Uterus (tissue), 4 donors: ENCODE data around the gene GAS2L2. TPM values are rescaled to one million over a fixed set of nuclear protein-coding genes. Genes with fewer than 3 reads are reported as not detected.

Experiments used
- DNase-seq, 2 donors: peaks; one replicate each; pipeline ENCODE4 v3.0.0-alpha.2; 2019 to 2020
- H3K27ac ChIP-seq, 2 donors: fragments of 200-600 bp; sonication (generic); 1 replicate in 1 of 2; 2 replicates in 1 of 2; pipeline ENCODE4 v1.5.1; 2016 to 2018
- H3K27me3 ChIP-seq, 2 donors: fragments of 200-600 bp; sonication (generic); one replicate each; pipeline ENCODE4 v1.5.1; 2018 to 2019; ENCODE audit warnings: control low read depth in 1 of 2
- H3K36me3 ChIP-seq, 2 donors: fragments of 200-600 bp; sonication (generic); one replicate each; pipeline ENCODE4 v1.5.1; 2019; ENCODE audit warnings: control low read depth in 1 of 2
- H3K4me1 ChIP-seq, 2 donors: fragments of 200-600 bp; sonication (generic); one replicate each; pipeline ENCODE4 v1.5.1; 2018 to 2019; ENCODE audit warnings: control low read depth in 1 of 2
- H3K4me3 ChIP-seq, 2 donors: fragments of 200-600 bp; sonication (generic); 1 replicate in 1 of 2; 2 replicates in 1 of 2; pipeline ENCODE4 v1.5.1; 2018 to 2019; ENCODE audit warnings: mild to moderate bottlenecking in 1 of 2
- H3K9me3 ChIP-seq, 2 donors: fragments of 200-600 bp; sonication (generic); one replicate each; pipeline ENCODE4 v1.5.1; 2019; ENCODE audit warnings: control low read depth in 1 of 2
- POLR2A ChIP-seq, 2 donors: fragments of 450-650 bp; IDR thresholded peaks; one replicate each; pipeline ENCODE4 v1.6.1; 2016; ENCODE audit warnings: antibody characterized with exemption in 2 of 2, mild to moderate bottlenecking in 1 of 2, moderate library complexity in 1 of 2
- intact Hi-C: fragments of 100-400 bp; cut with DNase I; formaldehyde crosslinking; loops from one replicate; pipeline ENCODE4 v1.15.1; 2023; ENCODE audit warnings: low total_unique reads
- total RNA-seq, 4 donors: library from RNA; depleted of rRNA in 3 of 4; stranded (reverse); fragments of >200 nt in 3 of 4; gene quantifications; one replicate each; pipeline versions ENCODE4 v1.1.0 to v1.2.4, GENCODE V29; 2014 to 2023
- TF ChIP-seq, protein P1 (sequence below), 4 experiments: fragments of 200-600 bp in 2 of 4; fragments of 450-650 bp in 2 of 4; sonication (generic) in 2 of 4; IDR thresholded peaks; one replicate each; pipeline ENCODE4 v1.5.1; 2016 to 2019; ENCODE audit warnings: antibody characterized with exemption in 4 of 4, mild to moderate bottlenecking in 2 of 4, moderate library complexity in 1 of 4
- donor health status: DM: yes; HTN: yes; CAD: no.

Gene GAS2L2
- total RNA-seq, 4 donors from 2014 or later: 0.69 TPM; not detected in 3

- peak overlapping the region; percentile 67 to 75 for H3K27ac ChIP-seq
- H3K27me3 ChIP-seq: no peaks in the 10 kb centered on the region
- no peaks in the 10 kb centered on the region for H3K9me3 ChIP-seq
- H3K4me3 ChIP-seq: no peak overlapping the region
- DNase-seq: no peak
- peaks cover 0 to 4% of the 10 kb centered on the region in 2 donors for H3K4me1 ChIP-seq
- no peaks in the 10 kb centered on the region for H3K36me3 ChIP-seq
- TF ChIP-seq, protein P1, sequence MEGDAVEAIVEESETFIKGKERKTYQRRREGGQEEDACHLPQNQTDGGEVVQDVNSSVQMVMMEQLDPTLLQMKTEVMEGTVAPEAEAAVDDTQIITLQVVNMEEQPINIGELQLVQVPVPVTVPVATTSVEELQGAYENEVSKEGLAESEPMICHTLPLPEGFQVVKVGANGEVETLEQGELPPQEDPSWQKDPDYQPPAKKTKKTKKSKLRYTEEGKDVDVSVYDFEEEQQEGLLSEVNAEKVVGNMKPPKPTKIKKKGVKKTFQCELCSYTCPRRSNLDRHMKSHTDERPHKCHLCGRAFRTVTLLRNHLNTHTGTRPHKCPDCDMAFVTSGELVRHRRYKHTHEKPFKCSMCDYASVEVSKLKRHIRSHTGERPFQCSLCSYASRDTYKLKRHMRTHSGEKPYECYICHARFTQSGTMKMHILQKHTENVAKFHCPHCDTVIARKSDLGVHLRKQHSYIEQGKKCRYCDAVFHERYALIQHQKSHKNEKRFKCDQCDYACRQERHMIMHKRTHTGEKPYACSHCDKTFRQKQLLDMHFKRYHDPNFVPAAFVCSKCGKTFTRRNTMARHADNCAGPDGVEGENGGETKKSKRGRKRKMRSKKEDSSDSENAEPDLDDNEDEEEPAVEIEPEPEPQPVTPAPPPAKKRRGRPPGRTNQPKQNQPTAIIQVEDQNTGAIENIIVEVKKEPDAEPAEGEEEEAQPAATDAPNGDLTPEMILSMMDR (IDR thresholded peaks at IDR 0.05): no peak
- no peak for TF ChIP-seq POLR2A (IDR thresholded peaks at IDR 0.05)
- intact Hi-C loops: no loop called here
Measured at GRCh38 chr17:35773679-35774425, 20.8 kb upstream of the GAS2L2 start.

GRCh38 chr17:35773129-35773528, 20.1 kb upstream of the GAS2L2 start:
- Histone ChIP-seq H3K27ac (peak overlapping the region; percentile 67 to 75), H3K4me3 (no peak overlapping the region), H3K9me3 (no peaks in the 10 kb centered on the region), H3K4me1 (peaks cover 0 to 4% of the 10 kb centered on the region in 2 donors), H3K27me3 (no peaks in the 10 kb centered on the region), H3K36me3 (no peaks in the 10 kb centered on the region)
- TF ChIP-seq, protein P1 (IDR thresholded peaks at IDR 0.05): no peak
- no peak for TF ChIP-seq POLR2A (IDR thresholded peaks at IDR 0.05)
- intact Hi-C loops: no loop called here
- no peak for DNase-seq

GRCh38 chr17:35769895-35770486, 17.0 kb upstream of the GAS2L2 start:
- Histone ChIP-seq H3K36me3 (no peaks in the 10 kb centered on the region), H3K4me1 (peaks cover 0 to under 1% of the 10 kb centered on the region in 2 donors), H3K27ac (no peak overlapping the region), H3K27me3 (no peaks in the 10 kb centered on the region), H3K9me3 (no peaks in the 10 kb centered on the region), H3K4me3 (no peak overlapping the region)
- intact Hi-C loops: loop anchor here (5.0 kb wide), 1 partner anchor 37 kb away; the partner anchor contains the start of gene TAF15
- TF ChIP-seq POLR2A (IDR thresholded peaks at IDR 0.05): no peak
- TF ChIP-seq, protein P1 (IDR thresholded peaks at IDR 0.05): no peak
- no peak for DNase-seq

- no peak for DNase-seq
- TF ChIP-seq, protein P1 (IDR thresholded peaks at IDR 0.05): no peak
- Histone ChIP-seq H3K4me3 (no peak overlapping the region), H3K4me1 (no peaks in the 10 kb centered on the region), H3K27ac (no peak overlapping the region), H3K9me3 (no peaks in the 10 kb centered on the region), H3K36me3 (no peaks in the 10 kb centered on the region), H3K27me3 (no peaks in the 10 kb centered on the region)
- intact Hi-C loops: loop anchor here (5.0 kb wide), 1 partner anchor 39 kb away; the partner anchor contains the start of gene TAF15
Measured at GRCh38 chr17:35768797-35769196, 15.8 kb upstream of the GAS2L2 start.

- H3K27ac ChIP-seq: no peak overlapping the region
- H3K4me1 ChIP-seq: no peaks in the 10 kb centered on the region
- H3K36me3 ChIP-seq: no peaks in the 10 kb centered on the region
- no peaks in the 10 kb centered on the region for H3K9me3 ChIP-seq
- H3K27me3 ChIP-seq: no peaks in the 10 kb centered on the region
- DNase-seq: no peak
- intact Hi-C loops: loop anchor here (5.0 kb wide), 1 partner anchor 40 kb away; the partner anchor contains the start of gene TAF15
- TF ChIP-seq, protein P1 (IDR thresholded peaks at IDR 0.05): peak; percentile 40 to 45 (median 42)
- no peak for TF ChIP-seq POLR2A (IDR thresholded peaks at IDR 0.05)
- H3K4me3 ChIP-seq: no peak overlapping the region
Measured at GRCh38 chr17:35766903-35767510, 14.0 kb upstream of the GAS2L2 start.
